ENCODE measurements around the gene ZFYVE28. TPM values are rescaled to one million over a fixed set of nuclear protein-coding genes. Genes with fewer than 3 reads are reported as not detected.

ZFYVE28 gene
- total and polyA plus RNA-seq, 3 experiments from 2014 or later: 12.9 to 14.8 (median 13.2) TPM

DNA sequence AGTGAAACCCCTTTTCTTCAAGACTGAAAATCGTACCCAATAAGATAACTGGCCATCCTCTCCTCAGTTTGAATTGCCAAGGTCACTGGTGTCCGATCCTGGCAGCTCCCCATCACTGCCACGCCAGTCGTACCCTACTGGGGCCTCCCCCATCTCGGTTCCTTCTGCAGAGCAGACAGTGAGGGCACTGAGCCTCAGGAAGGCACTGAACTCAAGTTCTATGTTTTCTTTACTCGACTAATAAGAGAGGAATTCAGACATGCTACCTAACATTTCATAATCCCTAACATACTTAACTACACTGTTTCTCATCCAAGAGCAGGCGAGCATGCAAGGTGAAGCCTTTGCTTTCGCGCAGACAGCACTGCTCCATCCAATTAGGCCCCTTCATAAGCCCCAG is 23.4 kb downstream of the ZFYVE28 start:
- Histone ChIP-seq H3K4me3 (ENCODE audit: low read length) (no peak overlapping the region), H3K27me3 (ENCODE audit: insufficient read depth, low read length, poor library complexity, severe bottlenecking) (no peaks in the 10 kb centered on the region), H3K4me1 (ENCODE audit: insufficient read depth, low read length) (peaks cover 18% of the 10 kb centered on the region), H3K36me3 (ENCODE audit: insufficient read depth, low read length) (no peaks in the 10 kb centered on the region), H3K9me3 (ENCODE audit: low read length) (no peaks in the 10 kb centered on the region), H3K27ac (ENCODE audit: low read depth, low read length) (peak overlapping the region; percentile 61)
- Mint-ChIP-seq H3K27me3 (peaks cover 0 to 6% of the 10 kb centered on the region in 2 donors), H3K4me1 (peaks cover 35 to 64% (median 46%) of the 10 kb centered on the region in 3 donors), H3K9me3 (no peaks in the 10 kb centered on the region), H3K27ac (no peak overlapping the region), H3K4me3 (peak overlapping the region in 1 of 7 donors; percentile 22), H3K36me3 (peaks cover 0 to 4% (median 2%) of the 10 kb centered on the region in 3 donors)
- ChIA-PET POLR2A (no interaction called here), CTCF (no interaction called here)
- DNase-seq: peak in 1 of 5 donors; percentile 41

DNA sequence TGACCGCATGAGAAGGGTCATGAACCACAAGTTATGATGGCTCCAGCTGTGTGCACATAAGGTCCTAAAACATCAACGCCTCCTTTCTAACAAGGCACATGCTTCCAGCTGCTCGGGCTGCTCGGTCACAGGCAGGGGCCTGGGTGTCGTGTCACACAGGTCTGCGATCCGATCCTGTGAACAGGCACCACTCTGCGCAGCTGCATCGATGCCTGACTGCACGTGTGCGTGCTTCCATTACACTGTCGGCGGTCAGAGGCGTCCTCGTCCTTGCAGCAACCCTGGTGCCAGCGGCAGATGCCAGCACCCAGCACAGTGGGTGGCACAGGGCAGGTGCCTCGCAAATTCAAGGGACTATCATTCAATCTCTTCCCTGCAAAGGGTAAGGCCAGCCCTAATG is 23.9 kb downstream of the ZFYVE28 start:
- H3K4me1 Mint-ChIP-seq: peaks cover 37 to 68% (median 49%) of the 10 kb centered on the region in 3 donors
- Histone ChIP-seq H3K27ac (ENCODE audit: low read depth, low read length) (peak overlapping the region; percentile 72), H3K4me1 (ENCODE audit: insufficient read depth, low read length) (peaks cover 20% of the 10 kb centered on the region), H3K4me3 (ENCODE audit: low read length) (no peak overlapping the region), H3K36me3 (ENCODE audit: insufficient read depth, low read length) (no peaks in the 10 kb centered on the region), H3K27me3 (ENCODE audit: insufficient read depth, low read length, poor library complexity, severe bottlenecking) (no peaks in the 10 kb centered on the region), H3K9me3 (ENCODE audit: low read length) (no peaks in the 10 kb centered on the region)
- H3K9me3 Mint-ChIP-seq: no peaks in the 10 kb centered on the region
- H3K36me3 Mint-ChIP-seq: peaks cover 0 to 4% (median 2%) of the 10 kb centered on the region in 3 donors
- CTCF ChIA-PET: interaction anchor here (1.9 to 2.0 kb wide), 2 partner anchors 21 to 25 kb away, joined by 7 to 8 read pairs; partner anchors contain the start of genes CFAP99 and ZFYVE28
- H3K27ac Mint-ChIP-seq: peak overlapping the region in 2 of 8 donors; percentile 59 to 78
- DNase-seq: no peak
- POLR2A ChIA-PET: no interaction called here
- H3K4me3 Mint-ChIP-seq: peak overlapping the region in 2 of 7 donors; percentile 6 to 11
- H3K27me3 Mint-ChIP-seq: peaks cover 0 to 6% of the 10 kb centered on the region in 2 donors

DNA sequence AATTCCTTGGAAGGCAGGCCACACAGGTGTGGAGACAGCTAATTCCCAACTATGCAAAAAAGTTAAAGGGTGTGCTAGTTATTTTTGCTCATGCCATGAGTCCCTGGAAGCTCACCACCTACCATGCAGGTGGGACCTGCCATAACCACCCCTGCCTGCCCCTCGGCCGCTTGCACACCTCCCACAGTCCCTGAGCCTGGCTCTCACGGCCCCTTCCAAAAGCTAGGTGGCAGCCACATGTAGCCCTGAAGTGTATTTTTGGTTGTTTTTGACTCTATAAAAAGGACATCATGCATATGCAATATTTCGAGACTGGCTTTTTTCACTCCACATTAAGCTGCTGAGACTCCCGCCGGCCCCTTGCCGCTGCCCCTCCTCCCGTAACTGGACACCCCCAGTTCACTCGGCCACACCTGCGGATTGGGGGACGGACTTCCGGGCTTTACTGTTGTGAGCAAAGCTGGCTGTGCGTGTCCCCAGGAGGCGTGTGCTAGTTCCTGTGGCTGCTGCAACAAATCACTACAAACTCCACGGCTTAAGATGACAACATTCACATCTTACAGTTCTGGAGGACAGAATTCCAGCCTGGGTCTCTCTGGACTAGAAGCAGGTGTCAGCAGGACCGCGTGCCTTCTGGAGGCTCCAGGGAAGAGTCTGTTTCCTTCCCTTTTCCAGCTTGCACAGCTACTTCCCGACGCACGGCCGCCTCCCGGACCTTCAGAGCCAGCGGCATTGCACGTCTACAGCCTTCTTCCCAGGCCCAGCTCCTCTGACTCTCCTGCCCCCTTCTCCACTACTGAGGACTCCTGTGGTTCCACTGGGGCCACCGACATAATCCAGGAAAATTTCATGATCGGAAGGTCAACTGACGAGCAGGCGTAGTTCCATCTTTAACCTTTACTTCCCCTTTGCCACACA is 24.8 kb downstream of the ZFYVE28 start:
- Mint-ChIP-seq H3K4me1 (peaks cover 37 to 68% (median 43%) of the 10 kb centered on the region in 3 donors), H3K9me3 (no peaks in the 10 kb centered on the region), H3K27ac (peak overlapping the region in 5 of 8 donors; percentile 59 to 86 (median 73)), H3K27me3 (peaks cover 0 to 3% of the 10 kb centered on the region in 2 donors), H3K4me3 (peak overlapping the region in 6 of 7 donors; percentile 35 to 79 (median 58)), H3K36me3 (peaks cover 0 to 4% (median 2%) of the 10 kb centered on the region in 3 donors)
- H3K27ac ChIP-seq (ENCODE audit: low read depth, low read length): peak overlapping the region; percentile 72
- ChIA-PET CTCF (interaction anchor here (1.2 to 2.0 kb wide), 5 partner anchors 13 to 173 kb away, joined by 4 to 10 read pairs (median 7); partner anchors contain the start of genes CFAP99 and ZFYVE28), POLR2A (interaction anchor here (0.5 kb wide), 1 partner anchor 72 kb away, joined by 6 read pairs; no protein-coding TSS in a partner anchor)
- H3K36me3 ChIP-seq (ENCODE audit: insufficient read depth, low read length): no peaks in the 10 kb centered on the region
- H3K9me3 ChIP-seq (ENCODE audit: low read length): no peaks in the 10 kb centered on the region
- H3K4me1 ChIP-seq (ENCODE audit: insufficient read depth, low read length): peaks cover 28% of the 10 kb centered on the region
- peak overlapping the region; percentile 45 for H3K4me3 ChIP-seq (ENCODE audit: low read length)
- no peaks in the 10 kb centered on the region for H3K27me3 ChIP-seq (ENCODE audit: insufficient read depth, low read length, poor library complexity, severe bottlenecking)
- peak in 2 of 5 donors; percentile 14 to 48 for DNase-seq

DNA sequence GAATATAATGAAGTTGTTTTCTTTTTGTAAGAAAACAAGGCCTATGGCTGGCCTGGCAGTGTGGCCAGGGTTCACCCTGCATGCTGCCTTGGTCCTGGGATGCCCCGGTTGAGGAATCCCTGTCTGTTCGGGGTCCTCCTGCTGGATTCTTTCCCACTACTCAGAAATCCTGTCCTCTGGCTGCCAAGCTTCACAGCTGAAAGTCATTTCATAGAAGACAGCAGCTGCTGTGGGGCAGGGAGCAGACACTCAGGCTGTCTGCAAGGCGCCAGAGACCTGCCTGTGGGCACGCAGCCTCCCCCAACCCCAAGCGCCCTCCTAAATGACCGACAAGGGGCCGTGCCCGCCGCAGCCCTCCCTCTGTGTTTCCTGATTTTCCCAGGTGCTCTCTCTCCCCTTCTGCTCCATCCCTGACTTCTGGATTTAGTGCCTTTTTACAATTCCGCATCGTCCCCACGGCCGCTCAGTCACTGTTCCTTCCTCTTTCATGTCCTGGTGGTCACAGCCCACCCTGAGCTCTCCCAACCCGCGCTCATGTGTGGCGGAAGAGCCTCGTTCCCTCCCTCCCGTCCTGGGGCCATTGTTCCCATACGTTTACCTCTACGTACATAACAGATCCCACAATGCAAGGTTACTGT is 27.5 kb downstream of the ZFYVE28 start:
- Mint-ChIP-seq H3K36me3 (peaks cover 0 to 4% (median 2%) of the 10 kb centered on the region in 3 donors), H3K9me3 (no peaks in the 10 kb centered on the region), H3K4me3 (peak overlapping the region in 1 of 7 donors; percentile 74), H3K27ac (peak overlapping the region in 3 of 8 donors; percentile 17 to 72 (median 38)), H3K27me3 (peaks cover 0 to 3% of the 10 kb centered on the region in 2 donors), H3K4me1 (peaks cover 32 to 66% (median 45%) of the 10 kb centered on the region in 3 donors)
- Histone ChIP-seq H3K4me1 (ENCODE audit: insufficient read depth, low read length) (peaks cover 31% of the 10 kb centered on the region), H3K9me3 (ENCODE audit: low read length) (no peaks in the 10 kb centered on the region), H3K27me3 (ENCODE audit: insufficient read depth, low read length, poor library complexity, severe bottlenecking) (no peaks in the 10 kb centered on the region), H3K36me3 (ENCODE audit: insufficient read depth, low read length) (no peaks in the 10 kb centered on the region), H3K4me3 (ENCODE audit: low read length) (no peak overlapping the region), H3K27ac (ENCODE audit: low read depth, low read length) (peak overlapping the region; percentile 24)
- ChIA-PET CTCF (interaction anchor here (0.6 to 1.2 kb wide), 2 partner anchors 22 to 28 kb away, joined by 3 read pairs; no protein-coding TSS in a partner anchor), POLR2A (no interaction called here)
- DNase-seq: no peak

DNA sequence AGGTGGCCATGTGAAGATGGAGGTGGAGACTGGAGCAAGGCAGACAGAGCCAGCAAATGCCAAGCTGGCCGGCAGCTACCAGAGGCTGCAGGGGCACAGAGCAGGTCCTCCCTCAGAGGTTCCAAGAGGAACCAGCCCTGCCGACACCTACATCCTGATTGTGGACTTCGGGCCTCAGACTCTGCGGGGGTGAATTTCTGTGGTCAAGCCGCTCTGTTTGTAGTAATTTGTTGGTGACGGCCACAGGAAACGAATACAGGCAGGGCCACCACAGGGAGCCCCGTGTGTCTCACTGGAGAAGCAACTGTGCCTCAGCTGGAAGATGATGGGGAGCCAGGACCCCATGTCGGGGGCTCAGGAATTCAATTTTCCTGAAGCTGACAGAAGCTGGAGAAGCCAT is 28.3 kb downstream of the ZFYVE28 start:
- no peak overlapping the region for H3K27ac ChIP-seq (ENCODE audit: low read depth, low read length)
- no peaks in the 10 kb centered on the region for H3K9me3 Mint-ChIP-seq
- H3K36me3 ChIP-seq (ENCODE audit: insufficient read depth, low read length): no peaks in the 10 kb centered on the region
- H3K4me3 ChIP-seq (ENCODE audit: low read length): no peak overlapping the region
- peaks cover 31% of the 10 kb centered on the region for H3K4me1 ChIP-seq (ENCODE audit: insufficient read depth, low read length)
- DNase-seq: no peak
- H3K27ac Mint-ChIP-seq: peak overlapping the region in 2 of 8 donors; percentile 17 to 51
- no peaks in the 10 kb centered on the region for H3K27me3 ChIP-seq (ENCODE audit: insufficient read depth, low read length, poor library complexity, severe bottlenecking)
- POLR2A ChIA-PET: no interaction called here
- no peak overlapping the region for H3K4me3 Mint-ChIP-seq
- peaks cover 0 to 3% (median 2%) of the 10 kb centered on the region in 3 donors for H3K36me3 Mint-ChIP-seq
- no peaks in the 10 kb centered on the region for H3K9me3 ChIP-seq (ENCODE audit: low read length)
- peaks cover 32 to 64% (median 43%) of the 10 kb centered on the region in 3 donors for H3K4me1 Mint-ChIP-seq
- CTCF ChIA-PET: interaction anchor here (1.2 to 1.5 kb wide), 2 partner anchors 23 to 170 kb away, joined by 3 to 6 read pairs; no protein-coding TSS in a partner anchor
- H3K27me3 Mint-ChIP-seq: peaks cover 0 to 5% of the 10 kb centered on the region in 2 donors

DNA sequence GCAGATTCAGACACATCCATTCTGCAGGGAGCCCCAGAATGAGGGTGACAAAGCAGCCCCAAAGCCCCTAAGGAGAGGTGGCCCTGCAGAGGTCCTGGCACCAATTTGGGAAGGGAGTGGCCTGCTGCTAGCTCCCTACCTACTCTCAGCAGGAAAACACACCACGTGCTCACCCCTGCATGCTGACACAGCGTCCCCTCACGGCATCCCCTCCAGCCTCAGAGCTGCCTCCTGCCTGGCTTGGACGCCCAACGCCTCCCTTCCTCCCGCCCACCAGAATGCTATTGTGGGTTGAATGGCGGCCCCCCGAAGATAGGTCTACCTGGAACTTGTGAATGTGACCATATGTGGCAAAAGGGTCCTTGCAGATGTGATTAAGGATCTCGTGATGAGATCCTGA is 28.8 kb downstream of the ZFYVE28 start:
- no peak for DNase-seq
- no peak overlapping the region for H3K4me3 Mint-ChIP-seq
- no peaks in the 10 kb centered on the region for H3K27me3 ChIP-seq (ENCODE audit: insufficient read depth, low read length, poor library complexity, severe bottlenecking)
- H3K27me3 Mint-ChIP-seq: peaks cover 0 to 5% of the 10 kb centered on the region in 2 donors
- peak overlapping the region in 2 of 8 donors; percentile 17 to 51 for H3K27ac Mint-ChIP-seq
- peaks cover 30% of the 10 kb centered on the region for H3K4me1 ChIP-seq (ENCODE audit: insufficient read depth, low read length)
- H3K27ac ChIP-seq (ENCODE audit: low read depth, low read length): no peak overlapping the region
- H3K4me3 ChIP-seq (ENCODE audit: low read length): no peak overlapping the region
- H3K4me1 Mint-ChIP-seq: peaks cover 27 to 60% (median 38%) of the 10 kb centered on the region in 3 donors
- no peaks in the 10 kb centered on the region for H3K9me3 Mint-ChIP-seq
- no peaks in the 10 kb centered on the region for H3K36me3 ChIP-seq (ENCODE audit: insufficient read depth, low read length)
- no peaks in the 10 kb centered on the region for H3K9me3 ChIP-seq (ENCODE audit: low read length)
- ChIA-PET POLR2A (no interaction called here), CTCF (interaction anchor here (1.5 kb wide), 1 partner anchor 170 kb away, joined by 6 read pairs; no protein-coding TSS in a partner anchor)
- peaks cover 0 to 3% (median 2%) of the 10 kb centered on the region in 3 donors for H3K36me3 Mint-ChIP-seq

DNA sequence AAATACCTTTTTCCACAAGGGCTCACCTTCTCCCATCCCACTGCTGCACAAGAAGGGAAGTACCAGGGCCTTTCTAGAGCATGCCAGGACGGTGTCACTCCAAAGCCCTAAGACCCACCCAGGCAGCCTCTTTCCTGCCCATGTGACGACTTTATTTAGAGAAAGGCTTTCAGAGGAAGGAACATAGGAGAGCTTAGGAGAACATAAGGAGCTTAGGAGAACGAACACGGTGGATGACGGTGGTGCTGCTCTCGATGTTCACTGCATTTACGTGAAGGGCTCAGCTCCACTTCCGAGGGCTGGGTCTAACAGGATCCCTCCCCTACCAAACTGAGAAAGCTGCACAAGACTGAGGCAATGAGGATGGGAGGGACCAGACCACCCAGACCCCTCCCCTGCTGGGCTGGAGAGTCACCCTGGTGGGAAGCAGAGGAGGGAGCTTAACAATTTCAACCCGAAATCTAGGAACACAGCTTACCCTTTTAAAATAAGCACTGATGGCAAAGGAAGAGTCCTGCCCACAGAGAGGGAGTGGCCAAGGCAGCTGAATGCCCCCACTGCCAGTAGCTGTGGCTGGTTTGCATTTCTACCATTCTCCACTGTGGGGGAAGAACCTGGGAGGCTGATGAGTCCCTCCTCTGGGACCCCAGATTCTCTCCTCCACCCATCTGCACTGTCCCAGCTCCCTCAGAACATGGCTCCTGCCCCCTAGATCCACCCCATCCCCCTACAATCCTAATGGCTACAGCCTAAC is 29.8 kb downstream of the ZFYVE28 start:
- no peaks in the 10 kb centered on the region for H3K27me3 ChIP-seq (ENCODE audit: insufficient read depth, low read length, poor library complexity, severe bottlenecking)
- H3K27me3 Mint-ChIP-seq: peaks cover 0 to 6% of the 10 kb centered on the region in 2 donors
- no peak overlapping the region for H3K4me3 ChIP-seq (ENCODE audit: low read length)
- H3K4me1 ChIP-seq (ENCODE audit: insufficient read depth, low read length): peaks cover 19% of the 10 kb centered on the region
- DNase-seq: no peak
- H3K27ac ChIP-seq (ENCODE audit: low read depth, low read length): no peak overlapping the region
- H3K9me3 Mint-ChIP-seq: no peaks in the 10 kb centered on the region
- no peaks in the 10 kb centered on the region for H3K9me3 ChIP-seq (ENCODE audit: low read length)
- peaks cover 0 to 3% (median 3%) of the 10 kb centered on the region in 3 donors for H3K36me3 Mint-ChIP-seq
- peaks cover 16 to 52% (median 32%) of the 10 kb centered on the region in 3 donors for H3K4me1 Mint-ChIP-seq
- H3K4me3 Mint-ChIP-seq: no peak overlapping the region
- no peaks in the 10 kb centered on the region for H3K36me3 ChIP-seq (ENCODE audit: insufficient read depth, low read length)
- peak overlapping the region in 5 of 8 donors; percentile 17 to 85 (median 38) for H3K27ac Mint-ChIP-seq
- ChIA-PET CTCF (interaction anchor here (0.6 to 1.5 kb wide), 3 partner anchors 24 to 169 kb away, joined by 3 to 6 read pairs (median 3); no protein-coding TSS in a partner anchor), POLR2A (no interaction called here)
